Liver (tissue), 9 donors: ENCODE measurements around the gene COL4A1. TPM values are rescaled to one million over a fixed set of nuclear protein-coding genes. Genes with fewer than 3 reads are reported as not detected.
A peak's percentile ranks its signal among the peaks of the same experiment; 100 is the strongest.

Experiments
- DNase-seq: peaks from one replicate; pipeline ENCODE4 v3.0.0-alpha.2; 2017; ENCODE audit warnings: low spot score
- H3K27ac ChIP-seq, 2 donors: one replicate each; pipeline ENCODE4 v1.7.0; 2013; ENCODE audit warnings: inconsistent platforms in 2 of 2, low read length in 2 of 2, control low read depth in 1 of 2, low read depth in 1 of 2, mild to moderate bottlenecking in 1 of 2
- H3K27me3 ChIP-seq, 4 donors: one replicate each; pipeline versions ENCODE4 v1.6.1 to v1.7.0; 2013; ENCODE audit warnings: low read length in 3 of 4, inconsistent platforms in 1 of 4, mild to moderate bottlenecking in 1 of 4, moderate library complexity in 1 of 4; ENCODE audit not compliant: control insufficient read depth in 4 of 4, insufficient read depth in 4 of 4
- H3K36me3 ChIP-seq, 4 donors: one replicate each; pipeline versions ENCODE4 v1.6.1 to v1.7.0; 2013; ENCODE audit warnings: low read length in 3 of 4, mild to moderate bottlenecking in 3 of 4, low read depth in 1 of 4, moderate library complexity in 1 of 4; ENCODE audit not compliant: control insufficient read depth in 4 of 4, insufficient read depth in 3 of 4
- H3K4me1 ChIP-seq, 4 donors: one replicate each; pipeline versions ENCODE4 v1.6.1 to v1.7.0; 2013; ENCODE audit warnings: low read length in 3 of 4, mild to moderate bottlenecking in 3 of 4, moderate library complexity in 1 of 4; ENCODE audit not compliant: control insufficient read depth in 4 of 4, insufficient read depth in 4 of 4
- H3K4me3 ChIP-seq, 3 donors: one replicate each; pipeline versions ENCODE4 v1.6.1 to v1.7.0; 2013; ENCODE audit warnings: low read length in 3 of 3, control low read depth in 1 of 3, low read depth in 1 of 3, mild to moderate bottlenecking in 1 of 3
- H3K9ac ChIP-seq, 2 donors: one replicate each; pipeline ENCODE4 v1.7.0; 2013; ENCODE audit warnings: low read length in 2 of 2, mild to moderate bottlenecking in 2 of 2, moderate library complexity in 2 of 2, control low read depth in 1 of 2, low read depth in 1 of 2
- H3K9me3 ChIP-seq, 4 donors: one replicate each; pipeline versions ENCODE4 v1.6.1 to v1.7.0; 2013; ENCODE audit warnings: low read length in 3 of 4; ENCODE audit not compliant: control insufficient read depth in 4 of 4
- ATF3 ChIP-seq: IDR thresholded peaks from 2 replicates; pipeline ENCODE4 v1.6.1; 2016; ENCODE audit warnings: antibody characterized with exemption
- CTCF ChIP-seq: fragments of 150-350 bp; IDR thresholded peaks from 2 replicates; pipeline ENCODE4 v1.5.1; 2017; ENCODE audit warnings: improper control_type of control experiment, low read depth, low read length; ENCODE audit not compliant: missing input control
- EGR1 ChIP-seq, 2 donors: IDR thresholded peaks; 2 replicates each; pipeline ENCODE4 v1.6.1; 2016 to 2018; ENCODE audit warnings: antibody characterized with exemption in 2 of 2, low read depth in 2 of 2
- FOXA1 ChIP-seq: IDR thresholded peaks from 2 replicates; pipeline ENCODE4 v1.6.1; 2016; ENCODE audit warnings: antibody characterized with exemption
- FOXA2 ChIP-seq: IDR thresholded peaks from 2 replicates; pipeline ENCODE4 v1.6.1; 2016; ENCODE audit warnings: antibody characterized with exemption
- GABPA ChIP-seq, 2 donors: IDR thresholded peaks in 1 of 2; conservative IDR thresholded peaks in 1 of 2; 2 replicates each; pipeline ENCODE4 v1.6.1; 2016; ENCODE audit warnings: antibody characterized with exemption in 2 of 2, mild to moderate bottlenecking in 1 of 2, moderate library complexity in 1 of 2
- HNF4A ChIP-seq, 2 donors: conservative IDR thresholded peaks; 2 replicates each; pipeline ENCODE4 v1.6.1; 2016; ENCODE audit warnings: antibody characterized with exemption in 2 of 2, mild to moderate bottlenecking in 2 of 2
- HNF4G ChIP-seq: IDR thresholded peaks from 2 replicates; pipeline ENCODE4 v1.6.1; 2016; ENCODE audit warnings: antibody characterized with exemption
- JUND ChIP-seq, 2 donors: IDR thresholded peaks; 2 replicates each; pipeline ENCODE4 v1.6.1; 2016; ENCODE audit warnings: antibody characterized with exemption in 2 of 2
- MAX ChIP-seq: IDR thresholded peaks from 2 replicates; pipeline ENCODE4 v1.6.1; 2016; ENCODE audit warnings: antibody characterized with exemption
- NR2F2 ChIP-seq: IDR thresholded peaks from 2 replicates; pipeline ENCODE4 v1.6.1; 2016; ENCODE audit warnings: antibody characterized with exemption
- RAD21 ChIP-seq, 2 donors: IDR thresholded peaks; 2 replicates each; pipeline ENCODE4 v1.6.1; 2016; ENCODE audit warnings: antibody characterized with exemption in 2 of 2, mild to moderate bottlenecking in 2 of 2
- RXRA ChIP-seq, 2 donors: IDR thresholded peaks; 2 replicates each; pipeline ENCODE4 v1.6.1; 2017 to 2018; ENCODE audit warnings: antibody characterized with exemption in 2 of 2, mild to moderate bottlenecking in 1 of 2
- SP1 ChIP-seq: IDR thresholded peaks from 2 replicates; pipeline ENCODE4 v1.6.1; 2018; ENCODE audit warnings: antibody characterized with exemption, mild to moderate bottlenecking
- TAF1 ChIP-seq: conservative IDR thresholded peaks from 2 replicates; pipeline ENCODE4 v1.6.1; 2016; ENCODE audit warnings: antibody characterized with exemption, mild to moderate bottlenecking
- YY1 ChIP-seq: IDR thresholded peaks from 2 replicates; pipeline ENCODE4 v1.6.1; 2016; ENCODE audit warnings: antibody characterized with exemption, mild to moderate bottlenecking
- ZBTB33 ChIP-seq: IDR thresholded peaks from 2 replicates; pipeline ENCODE4 v1.6.1; 2016; ENCODE audit warnings: antibody characterized with exemption
- WGBS: extraction: QIAGEN DNeasy Blood & Tissue Kit; methylation state at CpG from one replicate; pipeline ENCODE4 v1.1.7; 2013; 5-methylcytosine and 5-hydroxymethylcytosine counted together
- polyA plus RNA-seq, 2 donors: library from polyadenylated mRNA; stranded (reverse) in 1 of 2; unstranded in 1 of 2; fragments of 200-250 nt in 1 of 2; fragments of >200 nt in 1 of 2; fragmentation: Nextera tagmentation in 1 of 2; extraction: Ambion mirVana in 1 of 2; gene quantifications; one replicate each; pipeline versions ENCODE4 v1.2.1 to v1.2.3, GENCODE V29; 2013 to 2015
- total RNA-seq, 2 donors: library from RNA; depleted of rRNA; stranded (reverse); fragments of >200 nt; gene quantifications; one replicate each; pipeline ENCODE4 v1.2.3, GENCODE V29; 2014
- donor health status: healthy.
- donor health status: healthy.
- donor health status: healthy.
- donor health status: healthy.
- donor health status: healthy.

The COL4A1 gene
- total and polyA plus RNA-seq, 4 donors: 5.0 to 68.5 (median 37.9) TPM

- H3K27me3 ChIP-seq: no peaks in the 10 kb centered on the region
- WGBS: 82% methylated on average over 28 of the region's 28 CpGs
- H3K4me1 ChIP-seq: peaks cover 0 to 2% (median 0%) of the 10 kb centered on the region in 4 donors
- no peak for DNase-seq
- H3K9ac ChIP-seq: no peak overlapping the region
- no peaks in the 10 kb centered on the region for H3K36me3 ChIP-seq
- H3K9me3 ChIP-seq: no peaks in the 10 kb centered on the region
- TF ChIP-seq MAX (no peak), RAD21 (IDR thresholded peaks at IDR 0.05) (no peak), GABPA (IDR thresholded peaks at IDR 0.05 in 1 of 2, conservative IDR thresholded peaks at IDR 0.05 in 1 of 2) (no peak), RXRA (IDR thresholded peaks at IDR 0.05) (no peak), SP1 (no peak), TAF1 (no peak), ZBTB33 (no peak), EGR1 (IDR thresholded peaks at IDR 0.05; ENCODE audit: low read depth in 2 of 2) (no peak), ATF3 (no peak), FOXA2 (no peak), FOXA1 (no peak), YY1 (no peak), HNF4G (no peak), HNF4A (conservative IDR thresholded peaks at IDR 0.05) (no peak), NR2F2 (no peak), CTCF (no peak), JUND (IDR thresholded peaks at IDR 0.05) (no peak)
- H3K27ac ChIP-seq: peak overlapping the region; percentile 0 to 19
- H3K4me3 ChIP-seq: no peak overlapping the region
Observed at GRCh38 chr13:110227864-110228643, 78.9 kb downstream of the COL4A1 start.

- H3K27me3 ChIP-seq: no peaks in the 10 kb centered on the region
- TF ChIP-seq MAX (no peak), CTCF (no peak), SP1 (no peak), EGR1 (IDR thresholded peaks at IDR 0.05; ENCODE audit: low read depth in 2 of 2) (no peak), ZBTB33 (no peak), NR2F2 (no peak)
- H3K9me3 ChIP-seq: no peaks in the 10 kb centered on the region
- no peak for DNase-seq
- no peak overlapping the region for H3K4me3 ChIP-seq
- H3K36me3 ChIP-seq: no peaks in the 10 kb centered on the region
- 75% methylated on average over 3 of the region's 3 CpGs for WGBS
- H3K9ac ChIP-seq: no peak overlapping the region
- H3K4me1 ChIP-seq: peaks cover 0 to 2% (median 0%) of the 10 kb centered on the region in 4 donors
- H3K27ac ChIP-seq: no peak overlapping the region
Observed at GRCh38 chr13:110227416-110227815, 79.5 kb downstream of the COL4A1 start.
